Measurements from ENCODE around the gene FOXR1.

The FOXR1 gene

GRCh38 chr11:119026970-119027369 lies 55.4 kb downstream of the FOXR1 start:
- no peak for DNase-seq (ENCODE audit: low spot score)

GRCh38 chr11:119027561-119028345 lies 56.2 kb downstream of the FOXR1 start:
- DNase-seq (ENCODE audit: low spot score) = no peak

- no peak for DNase-seq (ENCODE audit: low spot score)
Observed at GRCh38 chr11:119028346-119029068, 56.9 kb downstream of the FOXR1 start.

- DNase-seq (ENCODE audit: low spot score) = no peak
Observed at GRCh38 chr11:119029069-119029339, 57.4 kb downstream of the FOXR1 start.

- no peak for DNase-seq (ENCODE audit: low spot score)
Observed at GRCh38 chr11:119029340-119030028, 57.9 kb downstream of the FOXR1 start.

GRCh38 chr11:119030029-119030328 lies 58.4 kb downstream of the FOXR1 start:
- DNase-seq (ENCODE audit: low spot score) = no peak

GRCh38 chr11:119030329-119031047 lies 58.9 kb downstream of the FOXR1 start, which contains the start of gene SLC37A4:
Gene SLC37A4, minus strand, starts transcription at chr11:119030877.
- DNase-seq (ENCODE audit: low spot score) = peak; percentile 94
